GM12878 (cell line): ENCODE measurements around the gene CHCHD3. TPM values are rescaled to one million over a fixed set of nuclear protein-coding genes. Genes with fewer than 3 reads are reported as not detected.

ENCODE experiments used
- ATAC-seq: fragments of 200-7000 bp; cut with Tn5 transposase; 3 replicates; pipeline ENCODE4 v1.9.1; 2020; ENCODE audit warnings: mild to moderate bottlenecking, moderate library complexity
- BruUV-seq: library from RNA; stranded (reverse); fragments of 400-500 nt; replicated peaks from 2 replicates; lab custom pipeline; 2021; lab: Mats Ljungman, UMichigan
- CTCF ChIA-PET: fragments of 300-600 bp; sonication (Branson Sonifier 250); formaldehyde crosslinking; extraction: SDS; loops from one replicate; lab custom pipeline; 2021; ENCODE audit warnings: inconsistent platforms; lab: Yijun Ruan, JAX
- POLR2A ChIA-PET: fragments of 350-600 bp; formaldehyde crosslinking; extraction: SDS; loops from one replicate; lab custom pipeline; 2021; ENCODE audit warnings: inconsistent platforms; lab: Charles Lee
- RAD21 ChIA-PET: fragments of 300-600 bp; sonication (Branson Sonifier 250); formaldehyde crosslinking; loops from one replicate; lab custom pipeline; 2023; ENCODE audit warnings: antibody characterized with exemption; ENCODE audit not compliant: unreplicated experiment; lab: Charles Lee
- SMC1A ChIA-PET: fragments of 300-600 bp; sonication (Branson Sonifier 250); formaldehyde crosslinking; loops from one replicate; lab custom pipeline; 2023; ENCODE audit not compliant: unreplicated experiment, uncharacterized antibody; lab: Charles Lee
- DNase-seq: peaks from one replicate; pipeline ENCODE4 v3.0.0-alpha.2; 2011; ENCODE audit warnings: low read depth, low spot score
- FAIRE-seq: peaks from 3 replicates; lab custom pipeline; 2011; peaks lifted over from hg19 to GRCh38; lab: Jason Lieb, UNC
- H2AFZ ChIP-seq: 2 replicates; pipeline ENCODE4 v1.6.0; 2011; ENCODE audit warnings: low read depth, low read length, control low read depth; ENCODE audit not compliant: control insufficient read depth
- H3K27ac ChIP-seq: 2 replicates; pipeline ENCODE4 v1.5.1; 2011; ENCODE audit warnings: control low read depth; ENCODE audit not compliant: control insufficient read depth, insufficient read depth
- H3K27me3 ChIP-seq, 2 experiments: replicated peaks in 1 of 2; 2 replicates each; pipeline versions ENCODE4 v1.6.0 to v1.6.1; 2011; ENCODE audit warnings: low read length in 1 of 2; ENCODE audit not compliant: control insufficient read depth in 2 of 2, insufficient read depth in 2 of 2
- H3K36me3 ChIP-seq, 2 experiments: 2 replicates each; pipeline ENCODE4 v1.5.1; 2011; ENCODE audit warnings: low read length in 1 of 2; ENCODE audit not compliant: control insufficient read depth in 2 of 2, insufficient read depth in 2 of 2
- H3K4me1 ChIP-seq: 2 replicates; pipeline ENCODE4 v1.6.1; 2011; ENCODE audit warnings: mild to moderate bottlenecking, low read length, moderate library complexity, mixed read lengths; ENCODE audit not compliant: control insufficient read depth, insufficient read depth
- H3K4me2 ChIP-seq: 2 replicates; pipeline ENCODE4 v1.6.0; 2011; ENCODE audit warnings: control low read depth; ENCODE audit not compliant: control insufficient read depth, insufficient read depth
- H3K4me3 ChIP-seq: fragments of 200-600 bp; sonication (generic); 2 replicates; pipeline ENCODE4 v1.5.1; 2016
- H3K79me2 ChIP-seq: 2 replicates; pipeline ENCODE4 v1.6.0; 2011; ENCODE audit warnings: low read length; ENCODE audit not compliant: control insufficient read depth, insufficient read depth
- H3K9ac ChIP-seq: 2 replicates; pipeline ENCODE4 v1.8.0; 2011; ENCODE audit warnings: low read length, control low read depth, mixed read lengths; ENCODE audit not compliant: control insufficient read depth, insufficient read depth
- H3K9me3 ChIP-seq: replicated peaks from 3 replicates; pipeline ENCODE4 v1.5.1; 2011; ENCODE audit warnings: mild to moderate bottlenecking, low read length; ENCODE audit not compliant: control insufficient read depth, insufficient read depth
- H4K20me1 ChIP-seq: 2 replicates; pipeline ENCODE4 v1.6.0; 2011; ENCODE audit not compliant: control insufficient read depth, insufficient read depth
- BACH1 ChIP-seq: fragments of 450-650 bp; IDR thresholded peaks from 2 replicates; pipeline ENCODE4 v1.6.1; 2017; ENCODE audit warnings: mild to moderate bottlenecking, borderline replicate concordance
- BHLHE40 ChIP-seq, 2 experiments: fragments of 450-650 bp in 1 of 2; IDR thresholded peaks; 2 replicates each; pipeline ENCODE4 v1.6.1; 2011 to 2017; ENCODE audit warnings: low read depth in 2 of 2, borderline replicate concordance in 1 of 2, improper control_type of control experiment in 1 of 2, low read length in 1 of 2, mild to moderate bottlenecking in 1 of 2
- CEBPB ChIP-seq, 2 experiments: fragments of 150-350 bp in 1 of 2; IDR thresholded peaks; 2 replicates each; pipeline ENCODE4 v1.6.1; 2012 to 2014; ENCODE audit warnings: low read depth in 2 of 2, low read length in 2 of 2, borderline replicate concordance in 1 of 2, inconsistent platforms in 1 of 2
- ELK1 ChIP-seq: IDR thresholded peaks from 2 replicates; pipeline ENCODE4 v1.6.1; 2012; ENCODE audit warnings: low read depth, low read length, improper control_type of control experiment
- ETV6 ChIP-seq, 2 experiments: fragments of 450-650 bp in 1 of 2; IDR thresholded peaks in 1 of 2; conservative IDR thresholded peaks in 1 of 2; 2 replicates each; pipeline ENCODE4 v1.6.1; 2014; ENCODE audit warnings: antibody characterized with exemption in 1 of 2, borderline replicate concordance in 1 of 2, low read depth in 1 of 2, mild to moderate bottlenecking in 1 of 2, moderate library complexity in 1 of 2
- HCFC1 ChIP-seq: fragments of 150-350 bp; IDR thresholded peaks from 2 replicates; pipeline ENCODE4 v1.6.1; 2014; ENCODE audit warnings: low read length
- IRF3 ChIP-seq: fragments of 450-650 bp; IDR thresholded peaks from 2 replicates; pipeline ENCODE4 v1.6.1; 2014; ENCODE audit warnings: mild to moderate bottlenecking
- IRF5 ChIP-seq: fragments of 450-650 bp; IDR thresholded peaks from 2 replicates; pipeline ENCODE4 v1.6.1; 2017; ENCODE audit warnings: borderline replicate concordance
- MXI1 ChIP-seq: fragments of 150-350 bp; IDR thresholded peaks from 2 replicates; pipeline ENCODE4 v1.6.1; 2011; ENCODE audit warnings: low read depth, mild to moderate bottlenecking, inconsistent platforms, low read length, improper control_type of control experiment
- MYC ChIP-seq: IDR thresholded peaks from 2 replicates; pipeline ENCODE4 v1.6.1; 2011; ENCODE audit warnings: mild to moderate bottlenecking, low read length, moderate library complexity, inconsistent platforms; ENCODE audit not compliant: insufficient read depth, insufficient replicate concordance, insufficient read length, severe bottlenecking
- RAD21 ChIP-seq: IDR thresholded peaks from 2 replicates; pipeline ENCODE4 v1.6.1; 2011; ENCODE audit warnings: mild to moderate bottlenecking, low read depth, low read length, moderate library complexity; ENCODE audit not compliant: insufficient read depth
- ZNF384 ChIP-seq: IDR thresholded peaks from 2 replicates; pipeline ENCODE4 v1.6.1; 2012; ENCODE audit warnings: low read depth, mild to moderate bottlenecking, low read length, improper control_type of control experiment, borderline replicate concordance
- WGBS: methylation state at CpG from one replicate; pipeline ENCODE4 v1.1.6; 2016; ENCODE audit warnings: low lambda C conversion rate; ENCODE audit not compliant: insufficient replicate concordance, insufficient coverage; ENCODE audit errors: missing lambda C conversion rate; 5-methylcytosine and 5-hydroxymethylcytosine counted together
- in situ Hi-C: fragments of 300-500 bp; cut with MboI; formaldehyde crosslinking; loops from 9 replicates; pipeline ENCODE4 v1.14.3; 2018; ENCODE audit warnings: mixed read lengths
- intact Hi-C: fragments of 100-400 bp; cut with micrococcal nuclease; formaldehyde crosslinking; loops from one replicate; pipeline ENCODE4 v1.14.2; 2022; ENCODE audit not compliant: unreplicated experiment
- polyA plus RNA-seq, 11 experiments: library from polyadenylated mRNA; depleted of rRNA in 4 of 11; unstranded in 6 of 11; stranded (reverse) in 5 of 11; fragments of >200 nt; fragmentation: Nextera tagmentation in 4 of 11; fragmentation: Illumina TruSeq in 1 of 11; extraction: Ambion mirVana in 4 of 11; extraction: Trizol in 1 of 11; gene quantifications; 1 replicate in 1 of 11; 2 replicates in 10 of 11; pipeline versions ENCODE4 v1.2.1 to v1.2.3, GENCODE V29; 2011 to 2016; ENCODE audit warnings: inconsistent platforms in 2 of 11, missing spikeins in 2 of 11, low read depth in 1 of 11
- total RNA-seq, 4 experiments: library from RNA; depleted of rRNA in 3 of 4; stranded (reverse); fragments of >200 nt in 3 of 4; fragmentation: Illumina TruSeq in 1 of 4; extraction: Trizol in 1 of 4; gene quantifications; 2 replicates each; pipeline versions ENCODE4 v1.2.1 to v1.2.3, GENCODE V29; 2013 to 2021

The CHCHD3 gene
- total and polyA plus RNA-seq, 10 of the 15 experiments (the other 5 are each of a cell fraction or from before 2014, with no cell fraction given), result 38.3 to 178 (median 96.2) TPM

GRCh38 chr7:132942701-132943100 is 139.2 kb downstream of the CHCHD3 start:
- Histone ChIP-seq H2AFZ (no peak overlapping the region), H3K27ac (no peak overlapping the region), H3K4me3 (no peak overlapping the region), H3K9me3 (no peaks in the 10 kb centered on the region), H3K27me3 (no peaks in the 10 kb centered on the region), H3K4me1 (no peaks in the 10 kb centered on the region), H4K20me1 (no peaks in the 10 kb centered on the region), H3K79me2 (no peaks in the 10 kb centered on the region), H3K36me3 (no peaks in the 10 kb centered on the region; a peak in 1 of 4 replicates), H3K4me2 (no peak overlapping the region), H3K9ac (no peak overlapping the region)
- in situ Hi-C loops (no loop called here), intact Hi-C loops (no loop called here)
- ChIA-PET CTCF (no interaction called here), SMC1A (interaction anchor here (1.0 to 1.5 kb wide), 2 partner anchors 9 to 131 kb away, joined by 3 read pairs; no protein-coding TSS in a partner anchor), POLR2A (no interaction called here), RAD21 (interaction anchor here (0.5 to 1.1 kb wide), 2 partner anchors 15 to 17 kb away, joined by 3 read pairs; no protein-coding TSS in a partner anchor)
- no peak for FAIRE-seq
- 97% methylated on average over 1 of the region's 1 CpG for WGBS
- DNase-seq, result no peak
- TF ChIP-seq BHLHE40 (IDR thresholded peaks at IDR 0.05; ENCODE audit: borderline replicate concordance in 1 of 2, low read depth in 2 of 2, low read length in 1 of 2) (no peak), IRF3 (no peak), BACH1 (no peak), RAD21 (no peak), MYC (no peak), IRF5 (no peak), MXI1 (no peak), HCFC1 (no peak), ZNF384 (no peak), ETV6 (conservative IDR thresholded peaks at IDR 0.05 in 1 of 2, IDR thresholded peaks at IDR 0.05 in 1 of 2; ENCODE audit: borderline replicate concordance in 1 of 2, low read depth in 1 of 2) (no peak), ELK1 (no peak), CEBPB (IDR thresholded peaks at IDR 0.05; ENCODE audit: borderline replicate concordance in 1 of 2, low read depth in 2 of 2, low read length in 2 of 2) (no peak)
- no peak for ATAC-seq
- no TSS peak for BruUV-seq
